Measurements from ENCODE around the gene ACBD4. TPM values are rescaled to one million over a fixed set of nuclear protein-coding genes. Genes with fewer than 3 reads are reported as not detected.

The ACBD4 gene
- total RNA-seq, 6 experiments from 2014 or later = 5.0 to 8.0 (median 6.5) TPM

DNA sequence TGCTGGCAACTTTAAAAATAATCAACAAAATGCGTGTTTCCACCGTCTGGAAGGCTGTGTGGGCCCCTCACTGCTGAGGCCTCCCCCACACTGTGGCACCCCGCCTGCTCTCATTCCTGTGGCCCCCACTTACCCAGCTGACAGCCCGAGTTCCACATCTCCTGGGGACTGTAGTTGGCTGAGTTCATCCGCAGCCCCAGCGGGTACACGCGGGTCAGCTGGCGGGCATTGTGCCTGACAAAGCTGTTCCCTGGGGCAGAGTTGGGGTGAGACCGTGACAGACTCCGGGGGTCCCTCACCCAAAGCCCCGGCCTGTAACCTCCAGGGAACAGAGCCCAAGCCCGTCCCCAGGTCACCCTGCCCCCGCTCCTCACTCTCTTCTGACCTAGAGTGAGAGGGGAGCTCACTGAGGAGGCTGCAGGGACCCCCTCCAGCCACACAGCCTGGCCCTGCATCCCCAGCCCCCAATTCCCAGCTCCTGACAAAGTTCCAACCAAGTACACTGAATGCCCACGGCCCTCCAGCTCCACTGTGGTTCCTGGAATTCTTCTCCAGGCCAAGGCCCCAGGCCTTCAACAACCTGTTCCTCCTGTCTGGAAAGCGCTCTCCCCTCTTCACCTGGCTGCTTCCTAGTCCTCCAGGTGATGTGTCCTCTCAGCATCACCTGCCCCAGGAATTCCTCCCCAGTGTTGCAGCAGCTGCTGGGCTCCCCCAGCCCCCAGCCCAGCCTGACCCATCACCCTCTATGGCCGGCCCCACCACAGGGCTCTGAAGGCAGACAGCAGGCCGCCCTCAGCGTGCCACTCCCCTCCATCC, 21.2 kb upstream of the ACBD4 start:
- Mint-ChIP-seq H3K4me3 (no peak overlapping the region), H3K27me3 (ENCODE audit: insufficient read depth) (peaks cover 4% of the 10 kb centered on the region), H3K27ac (no peak overlapping the region), H3K36me3 (ENCODE audit: low read depth) (no peaks in the 10 kb centered on the region; the same call in 1 of the 2 replicates), H3K4me1 (ENCODE audit: low read depth) (peaks cover 13% of the 10 kb centered on the region), H3K9me3 (no peaks in the 10 kb centered on the region)
- TF ChIP-seq, protein P1, sequence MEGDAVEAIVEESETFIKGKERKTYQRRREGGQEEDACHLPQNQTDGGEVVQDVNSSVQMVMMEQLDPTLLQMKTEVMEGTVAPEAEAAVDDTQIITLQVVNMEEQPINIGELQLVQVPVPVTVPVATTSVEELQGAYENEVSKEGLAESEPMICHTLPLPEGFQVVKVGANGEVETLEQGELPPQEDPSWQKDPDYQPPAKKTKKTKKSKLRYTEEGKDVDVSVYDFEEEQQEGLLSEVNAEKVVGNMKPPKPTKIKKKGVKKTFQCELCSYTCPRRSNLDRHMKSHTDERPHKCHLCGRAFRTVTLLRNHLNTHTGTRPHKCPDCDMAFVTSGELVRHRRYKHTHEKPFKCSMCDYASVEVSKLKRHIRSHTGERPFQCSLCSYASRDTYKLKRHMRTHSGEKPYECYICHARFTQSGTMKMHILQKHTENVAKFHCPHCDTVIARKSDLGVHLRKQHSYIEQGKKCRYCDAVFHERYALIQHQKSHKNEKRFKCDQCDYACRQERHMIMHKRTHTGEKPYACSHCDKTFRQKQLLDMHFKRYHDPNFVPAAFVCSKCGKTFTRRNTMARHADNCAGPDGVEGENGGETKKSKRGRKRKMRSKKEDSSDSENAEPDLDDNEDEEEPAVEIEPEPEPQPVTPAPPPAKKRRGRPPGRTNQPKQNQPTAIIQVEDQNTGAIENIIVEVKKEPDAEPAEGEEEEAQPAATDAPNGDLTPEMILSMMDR (IDR thresholded peaks at IDR 0.05) = no peak
- DNase-seq = no peak

DNA sequence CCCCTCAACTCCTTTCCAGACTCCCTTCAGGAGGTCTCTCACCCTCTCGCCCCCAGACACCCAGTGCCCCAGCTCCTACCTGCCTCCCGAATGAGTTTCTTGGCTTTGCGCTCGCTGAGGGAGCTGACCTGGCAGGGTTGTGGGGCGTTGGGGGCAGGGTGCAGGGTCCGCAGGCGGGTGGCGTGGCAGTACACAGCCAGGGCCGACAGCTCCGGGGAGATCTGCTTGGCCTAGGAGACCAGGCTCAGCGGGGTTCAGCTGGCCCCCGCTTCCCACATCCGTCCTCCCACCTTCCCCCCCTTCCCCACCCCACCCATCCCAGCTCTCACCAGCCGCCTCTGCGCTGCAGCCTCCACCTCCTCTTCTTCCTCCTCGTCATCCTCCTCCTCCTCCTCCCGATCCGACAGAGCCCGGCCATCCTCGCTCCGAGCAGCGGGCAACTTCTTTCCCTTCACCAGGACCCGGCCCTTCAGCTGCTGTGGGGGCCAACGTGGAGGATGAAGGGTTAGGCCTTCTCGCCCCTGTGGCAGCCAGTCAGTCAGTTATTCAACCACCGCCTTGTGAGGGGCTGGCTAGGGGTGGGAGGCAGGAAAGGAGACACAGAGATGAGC, 20.4 kb upstream of the ACBD4 start:
- Mint-ChIP-seq H3K9me3 (no peaks in the 10 kb centered on the region), H3K27me3 (ENCODE audit: insufficient read depth) (peaks cover 4% of the 10 kb centered on the region), H3K36me3 (ENCODE audit: low read depth) (no peaks in the 10 kb centered on the region; the same call in 1 of the 2 replicates), H3K4me1 (ENCODE audit: low read depth) (peaks cover 17% of the 10 kb centered on the region), H3K27ac (no peak overlapping the region), H3K4me3 (no peak overlapping the region)
- TF ChIP-seq, protein P1 (IDR thresholded peaks at IDR 0.05) = no peak
- no peak for DNase-seq

DNA sequence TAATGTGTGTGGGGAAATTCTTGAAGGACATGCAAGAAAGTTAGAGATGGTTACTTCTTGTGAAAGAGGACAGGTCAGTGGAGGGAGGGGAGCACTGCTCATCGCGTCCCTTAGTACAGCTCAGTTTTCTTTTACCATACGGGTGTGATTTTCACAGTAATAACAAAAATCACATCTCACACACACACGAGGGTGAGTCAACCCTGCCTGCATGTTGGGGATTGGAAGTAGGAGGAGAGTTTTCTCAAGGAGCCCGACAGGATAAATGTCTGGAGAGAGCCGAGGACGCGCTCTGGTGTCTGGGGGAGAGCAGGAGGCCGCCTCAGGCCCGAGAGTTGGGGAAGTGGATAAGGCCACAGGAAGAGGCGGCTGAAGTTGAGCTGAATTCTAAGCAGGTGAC, 19.6 kb upstream of the ACBD4 start:
- Mint-ChIP-seq H3K4me1 (ENCODE audit: low read depth) (peaks cover 20% of the 10 kb centered on the region), H3K27ac (peak overlapping the region; percentile 61), H3K27me3 (ENCODE audit: insufficient read depth) (peaks cover 4% of the 10 kb centered on the region), H3K9me3 (no peaks in the 10 kb centered on the region), H3K4me3 (peak overlapping the region; percentile 10; the same call in 1 of the 2 replicates), H3K36me3 (ENCODE audit: low read depth) (no peaks in the 10 kb centered on the region; the same call in 1 of the 2 replicates)
- TF ChIP-seq, protein P1 (IDR thresholded peaks at IDR 0.05) = no peak
- peak; percentile 62 for DNase-seq

DNA sequence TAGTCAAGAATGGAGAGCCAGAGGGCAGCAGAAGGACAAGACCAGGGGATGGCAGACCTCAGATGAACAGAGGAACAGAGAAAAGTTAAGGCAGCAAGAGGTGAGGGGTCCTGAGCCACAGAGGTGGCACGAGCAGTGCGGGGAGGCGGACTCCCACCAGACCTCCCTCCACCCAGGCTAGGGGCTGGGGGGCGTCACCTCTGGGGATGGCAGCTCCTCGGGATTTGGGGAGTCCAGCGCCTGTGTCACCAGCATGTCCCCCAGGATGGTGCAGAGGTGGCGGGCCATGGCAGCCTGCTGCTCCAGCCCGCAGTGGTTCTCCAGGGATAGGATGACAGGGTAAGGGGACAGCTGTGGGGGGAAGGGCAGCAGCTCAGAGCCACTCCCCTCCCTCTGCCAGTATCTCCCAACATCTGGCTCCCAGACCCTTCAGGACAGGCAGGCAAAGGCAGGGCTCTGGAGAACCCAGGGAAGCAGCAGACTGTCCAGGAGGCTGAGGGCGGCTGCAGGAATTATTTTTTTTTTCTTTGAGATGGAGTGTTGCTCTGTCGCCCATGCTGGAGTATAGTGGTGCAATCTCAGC, 19.0 kb upstream of the ACBD4 start:
- peak overlapping the region; percentile 61 for H3K27ac Mint-ChIP-seq
- H3K4me3 Mint-ChIP-seq = peak overlapping the region; percentile 10; the same call in 1 of the 2 replicates
- peaks cover 2% of the 10 kb centered on the region for H3K27me3 Mint-ChIP-seq (ENCODE audit: insufficient read depth)
- H3K36me3 Mint-ChIP-seq (ENCODE audit: low read depth) = no peaks in the 10 kb centered on the region; the same call in 1 of the 2 replicates
- peaks cover 20% of the 10 kb centered on the region for H3K4me1 Mint-ChIP-seq (ENCODE audit: low read depth)
- no peak for DNase-seq
- TF ChIP-seq, protein P1 (IDR thresholded peaks at IDR 0.05) = no peak
- no peaks in the 10 kb centered on the region for H3K9me3 Mint-ChIP-seq

DNA sequence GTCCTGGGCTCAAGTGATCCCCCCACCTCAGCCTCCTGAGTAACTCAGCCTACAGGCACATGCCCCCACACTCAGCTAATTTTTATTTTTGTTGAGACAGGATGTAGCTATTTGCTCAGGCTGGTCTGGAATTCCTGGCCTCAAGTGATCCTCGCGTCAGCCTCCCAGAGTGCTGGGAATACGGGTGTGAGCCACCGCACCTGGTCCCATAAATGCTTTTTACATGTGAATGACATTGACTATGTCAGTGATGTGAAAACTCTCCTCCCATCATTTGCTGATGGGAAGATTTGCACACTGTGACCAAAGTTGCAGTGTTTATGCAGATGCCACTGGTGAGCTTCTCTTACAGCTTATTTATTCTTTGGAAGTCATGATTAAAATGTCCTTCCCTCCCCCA, 18.2 kb upstream of the ACBD4 start:
- no peak for DNase-seq
- H3K27ac Mint-ChIP-seq = no peak overlapping the region
- H3K9me3 Mint-ChIP-seq = no peaks in the 10 kb centered on the region
- TF ChIP-seq, protein P1 (IDR thresholded peaks at IDR 0.05) = no peak
- H3K27me3 Mint-ChIP-seq (ENCODE audit: insufficient read depth) = peaks cover 2% of the 10 kb centered on the region
- peaks cover 21% of the 10 kb centered on the region for H3K4me1 Mint-ChIP-seq (ENCODE audit: low read depth)
- no peaks in the 10 kb centered on the region; the same call in 1 of the 2 replicates for H3K36me3 Mint-ChIP-seq (ENCODE audit: low read depth)
- H3K4me3 Mint-ChIP-seq = no peak overlapping the region
